Subcutaneous adipose tissue (tissue), 4 donors: ENCODE results near the gene ZNFX1. TPM values are rescaled to one million over a fixed set of nuclear protein-coding genes. Genes with fewer than 3 reads are reported as not detected.

ENCODE experiments used
- CTCF ChIP-seq: fragments of 450-650 bp; IDR thresholded peaks from one replicate; pipeline ENCODE4 v1.5.1; 2016; ENCODE audit warnings: low read depth, mild to moderate bottlenecking, control low read depth, antibody characterized with exemption, moderate library complexity
- total RNA-seq, 4 donors: library from RNA; depleted of rRNA; stranded (reverse); fragments of >200 nt; gene quantifications; one replicate each; pipeline ENCODE4 v1.1.0, GENCODE V29; 2016

ZNFX1 gene
- total RNA-seq, 4 donors from 2014 or later, result 35.2 to 46.2 (median 40.0) TPM

GRCh38 chr20:49268600-49269365 lies 9.1 kb downstream of the ZNFX1 start:
- no peak for TF ChIP-seq CTCF

GRCh38 chr20:49267327-49267726 lies 10.5 kb downstream of the ZNFX1 start:
- TF ChIP-seq CTCF, result no peak

GRCh38 chr20:49262444-49262843 lies 15.4 kb downstream of the ZNFX1 start:
- no peak for TF ChIP-seq CTCF

GRCh38 chr20:49261173-49261572 lies 16.7 kb downstream of the ZNFX1 start:
- TF ChIP-seq CTCF, result no peak

GRCh38 chr20:49260218-49260617 lies 17.6 kb downstream of the ZNFX1 start:
- no peak for TF ChIP-seq CTCF

GRCh38 chr20:49259799-49260198 lies 18.1 kb downstream of the ZNFX1 start:
- TF ChIP-seq CTCF, result no peak

GRCh38 chr20:49259284-49259683 lies 18.6 kb downstream of the ZNFX1 start:
- TF ChIP-seq CTCF, result no peak
